Psoas muscle (tissue), 8 donors: ENCODE results near the gene TMEM273. TPM values are rescaled to one million over a fixed set of nuclear protein-coding genes. Genes with fewer than 3 reads are reported as not detected.

Experiments used
- ATAC-seq, 4 donors: fragments of 200-7000 bp; cut with Tn5 transposase; one replicate each; pipeline ENCODE4 v1.9.1; 2020; ENCODE audit warnings: moderate library complexity in 3 of 4, mild to moderate bottlenecking in 2 of 4
- DNase-seq, 2 donors: peaks; one replicate each; pipeline ENCODE4 v3.0.0-alpha.2; 2020
- H3K27ac ChIP-seq: fragments of 200-600 bp; one replicate; pipeline ENCODE4 v1.8.0; 2022
- H3K27me3 ChIP-seq, 3 donors: fragments of 200-600 bp in 1 of 3; one replicate each; pipeline versions ENCODE4 v1.6.1 to v1.8.0; 2013 to 2022; ENCODE audit warnings: low read length in 2 of 3, mild to moderate bottlenecking in 2 of 3, moderate library complexity in 1 of 3; ENCODE audit not compliant: insufficient read depth in 3 of 3
- H3K36me3 ChIP-seq, 2 donors: fragments of 200-600 bp in 1 of 2; one replicate each; pipeline versions ENCODE4 v1.6.1 to v1.8.0; 2013 to 2022; ENCODE audit warnings: low read depth in 1 of 2, mild to moderate bottlenecking in 1 of 2, moderate library complexity in 1 of 2; ENCODE audit not compliant: insufficient read depth in 1 of 2
- H3K4me1 ChIP-seq: fragments of 200-600 bp; one replicate; pipeline ENCODE4 v1.8.0; 2022
- H3K4me3 ChIP-seq: fragments of 200-600 bp; one replicate; pipeline ENCODE4 v1.8.0; 2022; ENCODE audit warnings: mild to moderate bottlenecking
- H3K9me3 ChIP-seq: fragments of 200-600 bp; one replicate; pipeline ENCODE4 v1.8.0; 2022
- CTCF ChIP-seq: fragments of 200-600 bp; IDR thresholded peaks from one replicate; pipeline ENCODE4 v1.8.0; 2022; ENCODE audit warnings: antibody characterized with exemption
- WGBS, 3 donors: extraction: QIAGEN DNeasy Blood & Tissue Kit; methylation state at CpG; one replicate each; pipeline versions ENCODE4 v1.1.6 to v1.1.7; 2013; 5-methylcytosine and 5-hydroxymethylcytosine counted together
- intact Hi-C, 2 donors: fragments of 100-400 bp; cut with DNase I; formaldehyde crosslinking; loops; one replicate each; pipeline versions ENCODE4 v1.11.0 to v1.14.2; 2022
- polyA plus RNA-seq, 3 donors: library from polyadenylated mRNA; stranded (reverse); fragments of 200-250 nt; gene quantifications; one replicate each; pipeline ENCODE4 v1.2.3, GENCODE V29; 2013
- total RNA-seq, 4 donors: library from RNA; stranded (reverse); fragmentation: NEBNext Ultra II Directional in 2 of 4; extraction: Animal tissue kit (Norgen Biotek cat#: 25700) in 2 of 4; gene quantifications; one replicate each; pipeline versions ENCODE4 v1.2.1 to v1.2.4, GENCODE V29; 2021 to 2023
- donor health status: healthy with polysubstance abuse.
- donor health status: DM: no; HTN: no; CAD: no; lungs with moderate emphysema.
- donor health status: Bipolar disorder and iron deficiency.
- donor health status: healthy.
- donor health status: DM: yes; HTN: yes; CAD: no.
- donor health status: DM: no; HTN: no; CAD: no.
- donor health status: DM: no; HTN: no; CAD: no.
- donor health status: DM: yes; HTN: yes; CAD: no.

The TMEM273 gene
- total and polyA plus RNA-seq, 7 donors, result 3.5 to 12.0 (median 7.7) TPM

GRCh38 chr10:49106451-49106850 lies 81.7 kb downstream of the TMEM273 start:
- intact Hi-C loops, result no loop called here
- TF ChIP-seq CTCF, result no peak
- Histone ChIP-seq H3K27me3 (no peaks in the 10 kb centered on the region), H3K36me3 (no peaks in the 10 kb centered on the region), H3K9me3 (no peaks in the 10 kb centered on the region), H3K27ac (no peak overlapping the region), H3K4me1 (peaks cover 15% of the 10 kb centered on the region), H3K4me3 (no peak overlapping the region)
- ATAC-seq, result no peak
- WGBS, 3 donors, result 24 to 42% (median 28%) methylated on average over 7 of the region's 7 CpGs
- peak in 1 of 2 donors; percentile 68 for DNase-seq

GRCh38 chr10:49105076-49105475 lies 83.1 kb downstream of the TMEM273 start:
- intact Hi-C loops, result no loop called here
- no peaks in the 10 kb centered on the region for H3K9me3 ChIP-seq
- WGBS, 3 donors, result 85 to 90% (median 87%) methylated on average over 4 of the region's 4 CpGs
- no peaks in the 10 kb centered on the region for H3K36me3 ChIP-seq
- no peaks in the 10 kb centered on the region for H3K27me3 ChIP-seq
- DNase-seq, result no peak
- ATAC-seq, result no peak
- peaks cover 12% of the 10 kb centered on the region for H3K4me1 ChIP-seq
- H3K27ac ChIP-seq, result no peak overlapping the region
- no peak overlapping the region for H3K4me3 ChIP-seq
- no peak for TF ChIP-seq CTCF

Other genes starting within 250 kb of the TMEM273 start
- not detected for gene LRRC18, start 248.6 kb downstream of the TMEM273 start, total RNA-seq
- gene LRRC18, start 248.6 kb downstream of the TMEM273 start, polyA plus RNA-seq, result not detected
- gene VSTM4, start 72.9 kb downstream of the TMEM273 start, total RNA-seq, result 1 to 10 TPM; 1.8 to 4.4 (median 2.2) TPM
- 1 to 10 TPM; 1.0 to 1.8 (median 1.1) TPM for gene VSTM4, start 72.9 kb downstream of the TMEM273 start, polyA plus RNA-seq
- gene FAM170B, start 54.4 kb downstream of the TMEM273 start, total RNA-seq, result not detected
- under 1 TPM in 1 of 3 donors, not detected in 2; 0.01 TPM for gene FAM170B, start 54.4 kb downstream of the TMEM273 start, polyA plus RNA-seq
- 100 to 1,000 TPM in 3 of 4 donors, 10 to 100 TPM in 1; 83.8 to 356 (median 128) TPM for gene C10orf71, start 110.8 kb upstream of the TMEM273 start, total RNA-seq
- gene C10orf71, start 110.8 kb upstream of the TMEM273 start, polyA plus RNA-seq, result 10 to 100 TPM in 2 of 3 donors, 1 to 10 TPM in 1; 4.2 to 30.9 (median 24.7) TPM
- gene DRGX, start 207.7 kb upstream of the TMEM273 start, total RNA-seq, result not detected
- under 1 TPM in 1 of 3 donors, not detected in 2; 0.04 TPM for gene DRGX, start 207.7 kb upstream of the TMEM273 start, polyA plus RNA-seq